Vagina (tissue), 2 donors: ENCODE measurements around the gene GPER1. TPM values are rescaled to one million over a fixed set of nuclear protein-coding genes. Genes with fewer than 3 reads are reported as not detected.
A peak's percentile ranks its signal among the peaks of the same experiment; 100 is the strongest.
"Not testable (repeated sequence)": the region's sequence is repeated elsewhere in the genome, so short reads cannot be mapped to it uniquely, and the experiment has no call there.

Experiments used
- DNase-seq, 2 donors: peaks; one replicate each; pipeline ENCODE4 v3.0.0-alpha.2; 2017; ENCODE audit errors: extremely low spot score in 2 of 2
- H3K27ac ChIP-seq: fragments of 200-600 bp; sonication (generic); one replicate; pipeline ENCODE4 v1.5.1; 2019
- H3K27me3 ChIP-seq: fragments of 200-600 bp; sonication (generic); one replicate; pipeline ENCODE4 v1.5.1; 2019
- H3K36me3 ChIP-seq, 2 donors: fragments of 200-600 bp; sonication (generic); one replicate each; pipeline ENCODE4 v1.5.1; 2017 to 2019
- H3K4me1 ChIP-seq: fragments of 200-600 bp; sonication (generic); one replicate; pipeline ENCODE4 v1.5.1; 2019
- H3K4me3 ChIP-seq, 2 donors: fragments of 200-600 bp; sonication (generic); 1 replicate in 1 of 2; 2 replicates in 1 of 2; pipeline ENCODE4 v1.5.1; 2016 to 2019
- H3K9me3 ChIP-seq: fragments of 200-600 bp; sonication (generic); one replicate; pipeline ENCODE4 v1.5.1; 2019
- POLR2A ChIP-seq, 2 donors: fragments of 450-650 bp; IDR thresholded peaks; one replicate each; pipeline ENCODE4 v1.6.1; 2017; ENCODE audit warnings: antibody characterized with exemption in 2 of 2, mild to moderate bottlenecking in 2 of 2, moderate library complexity in 2 of 2
- POLR2AphosphoS5 ChIP-seq, 2 donors: sonication (generic); formaldehyde crosslinking; IDR thresholded peaks; one replicate each; pipeline ENCODE4 v1.9.0; 2017; ENCODE audit warnings: antibody characterized with exemption in 2 of 2, mild to moderate bottlenecking in 2 of 2, low read depth in 1 of 2; ENCODE audit not compliant: insufficient read depth in 1 of 2
- intact Hi-C: fragments of 100-400 bp; cut with DNase I; formaldehyde crosslinking; loops from one replicate; pipeline ENCODE4 v1.15.1; 2023
- total RNA-seq: library from RNA; depleted of rRNA; stranded (reverse); fragments of >200 nt; gene quantifications from one replicate; pipeline ENCODE4 v1.2.3, GENCODE V29; 2016
- TF ChIP-seq, protein P1 (sequence below), 3 experiments: fragments of 450-650 bp in 2 of 3; fragments of 200-600 bp in 1 of 3; sonication (generic) in 1 of 3; IDR thresholded peaks; one replicate each; pipeline ENCODE4 v1.5.1; 2017 to 2019; ENCODE audit warnings: antibody characterized with exemption in 3 of 3, mild to moderate bottlenecking in 2 of 3, moderate library complexity in 2 of 3

The GPER1 gene
- total RNA-seq, 1 donor from 2014 or later = 8.3 TPM

DNA sequence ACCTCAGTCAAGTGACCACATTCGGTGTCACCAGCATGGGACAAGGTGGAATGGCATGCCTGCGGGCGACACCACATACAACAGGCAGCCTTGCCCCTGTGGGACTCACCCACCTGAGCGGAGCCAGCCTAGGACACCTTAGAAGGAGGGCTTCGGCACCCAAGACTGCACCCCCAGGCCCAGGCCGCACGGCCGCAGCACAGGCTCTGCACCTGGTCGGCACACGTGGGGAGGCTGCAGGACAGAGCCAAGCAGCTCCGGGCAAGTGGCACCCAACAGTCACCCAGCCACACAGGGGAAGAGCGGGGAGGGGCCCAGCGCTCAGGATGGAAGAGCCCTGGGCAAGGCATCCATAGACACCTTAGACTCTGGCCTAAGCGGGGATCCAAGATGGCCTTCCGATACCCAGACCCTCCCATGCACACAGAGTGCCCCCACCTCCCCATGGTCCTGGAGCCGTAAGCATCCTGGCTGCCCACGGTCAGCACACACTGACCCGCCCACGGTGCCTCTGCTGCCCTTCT lies 16.1 kb upstream of the GPER1 start:
- H3K4me3 ChIP-seq = no peak overlapping the region
- no peaks in the 10 kb centered on the region for H3K9me3 ChIP-seq
- TF ChIP-seq, protein P1, sequence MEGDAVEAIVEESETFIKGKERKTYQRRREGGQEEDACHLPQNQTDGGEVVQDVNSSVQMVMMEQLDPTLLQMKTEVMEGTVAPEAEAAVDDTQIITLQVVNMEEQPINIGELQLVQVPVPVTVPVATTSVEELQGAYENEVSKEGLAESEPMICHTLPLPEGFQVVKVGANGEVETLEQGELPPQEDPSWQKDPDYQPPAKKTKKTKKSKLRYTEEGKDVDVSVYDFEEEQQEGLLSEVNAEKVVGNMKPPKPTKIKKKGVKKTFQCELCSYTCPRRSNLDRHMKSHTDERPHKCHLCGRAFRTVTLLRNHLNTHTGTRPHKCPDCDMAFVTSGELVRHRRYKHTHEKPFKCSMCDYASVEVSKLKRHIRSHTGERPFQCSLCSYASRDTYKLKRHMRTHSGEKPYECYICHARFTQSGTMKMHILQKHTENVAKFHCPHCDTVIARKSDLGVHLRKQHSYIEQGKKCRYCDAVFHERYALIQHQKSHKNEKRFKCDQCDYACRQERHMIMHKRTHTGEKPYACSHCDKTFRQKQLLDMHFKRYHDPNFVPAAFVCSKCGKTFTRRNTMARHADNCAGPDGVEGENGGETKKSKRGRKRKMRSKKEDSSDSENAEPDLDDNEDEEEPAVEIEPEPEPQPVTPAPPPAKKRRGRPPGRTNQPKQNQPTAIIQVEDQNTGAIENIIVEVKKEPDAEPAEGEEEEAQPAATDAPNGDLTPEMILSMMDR (IDR thresholded peaks at IDR 0.05) = no peak
- no peak for TF ChIP-seq POLR2AphosphoS5 (IDR thresholded peaks at IDR 0.05; ENCODE audit: insufficient read depth in 1 of 2, low read depth in 1 of 2)
- TF ChIP-seq POLR2A (IDR thresholded peaks at IDR 0.05) = no peak
- intact Hi-C loops = no loop called here
- H3K4me1 ChIP-seq = peaks cover 11% of the 10 kb centered on the region
- H3K27ac ChIP-seq = no peak overlapping the region
- no peaks in the 10 kb centered on the region for H3K27me3 ChIP-seq
- no peak for DNase-seq
- no peaks in the 10 kb centered on the region for H3K36me3 ChIP-seq

DNA sequence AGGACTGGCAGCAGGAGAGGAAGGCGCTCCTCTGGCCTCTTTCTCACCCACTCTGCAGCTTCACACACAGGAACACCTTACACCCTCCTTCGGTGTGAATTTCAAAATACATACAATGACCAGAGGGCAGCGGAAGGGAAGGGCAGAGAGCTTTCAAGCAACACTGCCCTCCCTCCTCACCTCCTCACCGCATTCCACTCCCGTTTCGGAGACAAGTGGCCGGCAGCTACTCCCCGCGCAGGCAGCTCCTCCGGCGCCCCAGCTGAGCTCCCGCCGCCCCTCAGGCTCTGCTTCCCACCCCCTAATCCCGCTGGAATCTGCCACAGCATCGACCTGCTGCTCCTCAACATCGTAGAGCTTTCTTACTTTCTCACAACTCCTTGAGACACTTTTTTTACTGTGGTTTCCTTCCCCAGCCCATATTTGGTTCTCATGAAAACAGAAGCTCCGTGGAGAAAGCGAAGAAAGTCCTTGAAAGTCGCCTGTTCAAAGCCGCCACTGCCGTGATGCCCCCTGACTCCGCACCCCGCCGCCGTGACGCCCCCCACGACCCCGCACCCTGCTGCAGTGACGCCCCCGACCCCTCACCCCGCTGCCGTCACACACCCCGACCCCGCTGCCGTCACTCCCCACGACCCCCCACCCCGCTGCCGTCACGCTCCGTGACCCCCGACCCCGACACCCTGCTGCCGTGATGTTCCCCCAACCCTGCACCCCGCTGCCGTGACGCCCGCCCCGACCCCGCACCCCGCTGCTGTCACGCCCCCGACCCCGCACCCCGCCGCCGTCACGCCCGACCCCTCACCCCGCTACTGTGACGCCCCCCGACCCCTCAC lies 14.6 kb upstream of the GPER1 start:
- Histone ChIP-seq H3K4me1 (peaks cover 12% of the 10 kb centered on the region), H3K4me3 (no peak overlapping the region), H3K36me3 (no peaks in the 10 kb centered on the region), H3K27me3 (no peaks in the 10 kb centered on the region), H3K27ac (no peak overlapping the region), H3K9me3 (no peaks in the 10 kb centered on the region)
- TF ChIP-seq POLR2A (IDR thresholded peaks at IDR 0.05) = no peak
- TF ChIP-seq, protein P1 (IDR thresholded peaks at IDR 0.05) = no peak
- TF ChIP-seq POLR2AphosphoS5 (IDR thresholded peaks at IDR 0.05; ENCODE audit: insufficient read depth in 1 of 2, low read depth in 1 of 2) = no peak
- DNase-seq = no peak
- intact Hi-C loops = no loop called here

DNA sequence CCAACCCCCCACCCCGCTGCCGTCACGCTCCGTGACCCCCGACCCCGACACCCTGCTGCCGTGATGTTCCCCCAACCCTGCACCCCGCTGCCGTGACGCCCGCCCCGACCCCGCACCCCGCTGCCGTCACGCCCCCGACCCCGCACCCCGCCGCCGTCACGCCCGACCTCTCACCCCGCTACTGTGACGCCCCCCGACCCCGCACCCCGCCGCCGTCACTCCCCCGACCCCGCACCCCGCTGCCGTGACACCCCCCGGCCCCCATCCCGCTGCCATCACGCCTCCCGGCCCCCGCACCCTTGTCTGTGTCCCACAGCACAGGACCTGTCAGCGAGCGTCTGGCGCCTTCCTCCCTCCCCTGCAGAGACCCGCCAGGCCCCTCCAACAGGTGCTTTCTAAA lies 13.9 kb upstream of the GPER1 start:
- peaks cover 12% of the 10 kb centered on the region for H3K4me1 ChIP-seq
- H3K9me3 ChIP-seq, H3K27ac ChIP-seq, H3K36me3 ChIP-seq, H3K4me3 ChIP-seq, intact Hi-C loops, DNase-seq, H3K27me3 ChIP-seq: not testable (repeated sequence)

DNA sequence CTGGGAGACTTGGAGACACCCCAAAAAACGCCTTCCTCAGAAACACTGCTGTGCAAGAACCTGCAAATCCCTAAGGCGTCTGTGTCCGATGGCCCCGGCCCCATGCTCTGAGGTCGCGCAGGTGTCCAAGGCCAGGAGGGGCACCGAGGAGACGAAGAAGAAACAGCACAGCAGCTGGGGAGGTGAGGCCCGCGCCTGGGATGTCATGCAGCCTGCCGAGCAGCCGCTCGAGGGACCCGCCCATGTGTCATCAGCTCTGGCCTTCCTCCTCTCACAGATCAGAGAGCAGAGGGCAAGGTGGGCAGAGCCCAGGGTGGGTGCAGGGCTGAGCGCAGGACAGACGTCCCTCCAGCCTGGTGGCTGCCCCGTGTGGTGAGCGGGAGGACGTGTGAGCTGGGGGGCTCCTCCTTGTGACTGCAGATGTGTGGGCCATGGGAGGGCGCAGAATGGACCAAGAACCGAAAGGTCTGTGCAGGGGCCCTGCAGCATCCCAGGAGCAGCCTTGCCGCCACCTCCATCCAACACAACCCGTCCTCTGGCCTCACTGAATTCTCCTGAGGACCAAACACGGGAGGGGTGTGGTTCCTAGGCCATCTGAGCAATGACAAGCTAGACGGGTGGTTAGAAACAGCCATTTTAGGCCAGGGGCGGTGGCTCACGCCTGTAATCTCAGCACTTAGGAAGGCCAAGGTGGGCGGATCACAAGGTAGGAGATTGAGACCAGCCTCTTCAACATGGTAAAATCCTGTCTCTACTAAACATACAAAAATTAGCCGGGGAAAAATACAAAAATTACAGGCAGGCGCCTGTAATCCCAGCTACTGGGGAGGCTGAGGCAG lies 13.1 kb upstream of the GPER1 start:
- H3K9me3 ChIP-seq = no peaks in the 10 kb centered on the region
- no peaks in the 10 kb centered on the region for H3K27me3 ChIP-seq
- TF ChIP-seq POLR2AphosphoS5 (IDR thresholded peaks at IDR 0.05; ENCODE audit: insufficient read depth in 1 of 2, low read depth in 1 of 2) = no peak
- no peak for TF ChIP-seq POLR2A (IDR thresholded peaks at IDR 0.05)
- TF ChIP-seq, protein P1 (IDR thresholded peaks at IDR 0.05) = no peak
- no peak overlapping the region for H3K27ac ChIP-seq
- no peak overlapping the region for H3K4me3 ChIP-seq
- DNase-seq = no peak
- no peaks in the 10 kb centered on the region for H3K36me3 ChIP-seq
- H3K4me1 ChIP-seq = peaks cover 12% of the 10 kb centered on the region
- intact Hi-C loops = no loop called here

DNA sequence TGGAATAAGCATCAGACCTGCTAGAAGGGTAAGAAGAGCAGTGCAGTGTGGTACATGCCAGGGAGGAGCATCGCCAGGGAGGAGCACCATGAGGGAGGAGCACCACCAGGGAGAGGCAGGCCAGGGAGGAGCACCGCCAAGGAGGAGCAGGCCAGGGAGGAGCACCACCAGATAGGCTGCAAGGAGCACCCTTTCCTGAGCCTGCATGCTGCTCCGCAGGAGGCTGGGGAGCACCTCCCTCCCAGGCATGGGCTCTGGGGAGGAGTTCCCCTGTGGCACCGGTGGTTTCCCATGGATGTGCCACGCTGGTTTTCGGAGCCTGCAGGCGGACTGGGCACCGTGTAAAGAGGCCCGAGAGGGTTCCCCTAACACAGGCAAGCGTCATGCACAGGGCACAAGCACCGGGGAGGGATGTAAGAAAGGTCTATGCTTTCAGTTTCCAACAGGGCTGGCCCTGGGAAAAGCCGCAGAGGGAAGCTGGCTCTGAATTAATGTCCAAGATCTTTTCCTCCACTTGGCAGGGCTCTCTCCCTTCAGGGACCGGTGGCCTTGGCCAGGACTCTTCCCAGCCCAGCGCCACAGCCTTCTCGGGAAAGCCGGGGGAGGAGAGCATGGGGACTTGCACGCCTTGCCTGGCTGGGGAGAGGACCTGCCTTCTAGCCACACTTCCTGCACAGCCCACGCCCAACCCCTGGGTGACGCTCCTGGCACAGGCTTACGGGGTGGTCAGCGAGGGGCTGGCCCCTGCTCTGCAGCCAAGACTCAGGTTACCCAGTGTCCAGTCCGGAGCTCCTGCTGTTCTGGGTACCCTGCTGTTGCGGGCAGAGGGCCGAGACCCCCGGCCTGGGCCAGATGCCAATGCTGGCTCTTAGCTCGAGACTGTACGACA lies 11.5 kb upstream of the GPER1 start:
- DNase-seq = no peak
- Histone ChIP-seq H3K9me3 (no peaks in the 10 kb centered on the region), H3K27me3 (no peaks in the 10 kb centered on the region), H3K27ac (no peak overlapping the region), H3K4me1 (peaks cover 12% of the 10 kb centered on the region), H3K4me3 (peak overlapping the region in 1 of 2 donors; percentile 0), H3K36me3 (no peaks in the 10 kb centered on the region)
- TF ChIP-seq, protein P1 (IDR thresholded peaks at IDR 0.05) = no peak
- TF ChIP-seq POLR2AphosphoS5 (IDR thresholded peaks at IDR 0.05; ENCODE audit: insufficient read depth in 1 of 2, low read depth in 1 of 2) (no peak), POLR2A (IDR thresholded peaks at IDR 0.05) (no peak)
- intact Hi-C loops = no loop called here
